B cell (primary cell): ENCODE results near the gene WFS1. TPM values are rescaled to one million over a fixed set of nuclear protein-coding genes. Genes with fewer than 3 reads are reported as not detected.

ENCODE experiments used
- ATAC-seq: fragments of 200-7000 bp; cut with Tn5 transposase; one replicate; pipeline ENCODE4 v1.10.0; 2021; ENCODE audit warnings: low read depth, mild to moderate bottlenecking, moderate number of reproducible peaks, moderate library complexity
- CTCF ChIA-PET: fragments of 350-600 bp; sonication (Branson Sonifier 250); formaldehyde crosslinking; loops from one replicate; lab custom pipeline; 2021; ENCODE audit warnings: antibody characterized with exemption, inconsistent platforms; lab: Charles Lee
- POLR2A ChIA-PET: fragments of 350-600 bp; sonication (Branson Sonifier 250); formaldehyde crosslinking; loops from one replicate; lab custom pipeline; 2021; ENCODE audit warnings: antibody characterized with exemption; lab: Charles Lee
- DNase-seq: peaks from one replicate; pipeline ENCODE4 v3.0.0; 2013
- H2AFZ ChIP-seq: 2 replicates; pipeline ENCODE4 v1.6.1; 2012; ENCODE audit warnings: mild to moderate bottlenecking, low read depth, low read length; ENCODE audit not compliant: insufficient read depth, poor library complexity, severe bottlenecking
- H3K27ac ChIP-seq, 2 donors: 1 replicate in 1 of 2; 2 replicates in 1 of 2; pipeline ENCODE4 v1.5.1; 2012 to 2013; ENCODE audit warnings: low read length in 2 of 2, mild to moderate bottlenecking in 2 of 2, moderate library complexity in 1 of 2
- H3K27me3 ChIP-seq, 4 experiments: fragments of 200-600 bp in 1 of 4; sonication (generic) in 1 of 4; replicated peaks in 1 of 4; 1 replicate in 2 of 4; 2 replicates in 2 of 4; pipeline versions ENCODE4 v1.6.1 to v1.7.0; 2013 to 2016; ENCODE audit warnings: low read length in 3 of 4, mild to moderate bottlenecking in 2 of 4, mixed read lengths in 1 of 4, moderate library complexity in 1 of 4; ENCODE audit not compliant: insufficient read depth in 4 of 4, control insufficient read depth in 3 of 4; ENCODE audit errors: control extremely low read depth in 1 of 4
- H3K36me3 ChIP-seq, 2 experiments: replicated peaks in 1 of 2; 1 replicate in 1 of 2; 2 replicates in 1 of 2; pipeline versions ENCODE4 v1.6.1 to v1.7.1; 2013; ENCODE audit warnings: low read length in 1 of 2; ENCODE audit not compliant: insufficient read depth in 2 of 2, control insufficient read depth in 1 of 2; ENCODE audit errors: control extremely low read depth in 1 of 2, extremely low read depth in 1 of 2
- H3K4me1 ChIP-seq, 2 donors: fragments of 200-600 bp in 1 of 2; sonication (generic) in 1 of 2; 1 replicate in 1 of 2; 2 replicates in 1 of 2; pipeline versions ENCODE4 v1.5.1 to v1.6.1; 2013 to 2017; ENCODE audit warnings: low read length in 2 of 2; ENCODE audit not compliant: control insufficient read depth in 2 of 2, insufficient read depth in 2 of 2
- H3K4me2 ChIP-seq: replicated peaks from 2 replicates; pipeline ENCODE3; 2012; ENCODE audit warnings: mild to moderate bottlenecking, low read depth, low read length; ENCODE audit not compliant: poor library complexity, severe bottlenecking
- H3K4me3 ChIP-seq, 5 experiments: fragments of 200-600 bp in 1 of 5; sonication (generic) in 1 of 5; 1 replicate in 3 of 5; 2 replicates in 2 of 5; pipeline versions ENCODE4 v1.5.1 to v1.7.0; 2011 to 2016; ENCODE audit warnings: low read length in 4 of 5, mild to moderate bottlenecking in 4 of 5, low read depth in 2 of 5, control low read depth in 1 of 5, moderate library complexity in 1 of 5; ENCODE audit not compliant: insufficient read depth in 1 of 5; ENCODE audit errors: control extremely low read depth in 1 of 5, extremely low read depth in 1 of 5
- H3K79me2 ChIP-seq: fragments of 200-600 bp; sonication (generic); one replicate; pipeline ENCODE4 v1.6.0; 2016; ENCODE audit warnings: low read length; ENCODE audit not compliant: control insufficient read depth, insufficient read depth
- H3K9ac ChIP-seq: fragments of 200-600 bp; sonication (generic); 2 replicates; pipeline ENCODE4 v1.6.1; 2017; ENCODE audit warnings: mild to moderate bottlenecking, low read length, moderate library complexity
- H3K9me3 ChIP-seq, 3 donors: one replicate each; pipeline versions ENCODE4 v1.6.1 to v1.7.1; 2013; ENCODE audit warnings: low read length in 2 of 3; ENCODE audit not compliant: control insufficient read depth in 2 of 3, insufficient read depth in 1 of 3; ENCODE audit errors: control extremely low read depth in 1 of 3
- H4K20me1 ChIP-seq: 2 replicates; pipeline ENCODE4 v1.6.0; 2012; ENCODE audit warnings: mild to moderate bottlenecking, low read length; ENCODE audit not compliant: insufficient read depth, control insufficient read depth, poor library complexity, severe bottlenecking
- H3K27ac Mint-ChIP-seq: one replicate; pipeline ENCODE4 v1.8.0; 2021; ENCODE audit warnings: mixed read lengths
- H3K27me3 Mint-ChIP-seq: one replicate; pipeline ENCODE4 v1.8.0; 2021; ENCODE audit warnings: mixed read lengths
- H3K4me1 Mint-ChIP-seq: one replicate; pipeline ENCODE4 v1.8.0; 2021; ENCODE audit warnings: mixed read lengths
- H3K4me3 Mint-ChIP-seq: one replicate; pipeline ENCODE4 v1.8.0; 2021; ENCODE audit warnings: mixed read lengths
- H3K9me3 Mint-ChIP-seq: one replicate; pipeline ENCODE4 v1.8.0; 2022; ENCODE audit warnings: mixed read lengths; ENCODE audit not compliant: insufficient read depth
- CTCF ChIP-seq: fragments of 200-600 bp; IDR thresholded peaks from one replicate; pipeline ENCODE4 v1.8.0; 2022; ENCODE audit warnings: antibody characterized with exemption, mild to moderate bottlenecking
- EZH2 ChIP-seq: IDR thresholded peaks from 2 replicates; pipeline ENCODE4 v1.6.1; 2012; ENCODE audit warnings: borderline replicate concordance, low read depth, mild to moderate bottlenecking, moderate library complexity, low read length; ENCODE audit not compliant: insufficient read depth, poor library complexity, severe bottlenecking
- WGBS: methylation state at CpG from one replicate; pipeline ENCODE4 v1.1.5; 2013; ENCODE audit warnings: missing lambda C conversion rate; ENCODE audit not compliant: insufficient coverage; 5-methylcytosine and 5-hydroxymethylcytosine counted together
- intact Hi-C: fragments of 100-400 bp; cut with micrococcal nuclease; formaldehyde crosslinking; loops from one replicate; pipeline ENCODE4 v1.10.0; 2022
- polyA plus RNA-seq: library from polyadenylated mRNA; depleted of rRNA; stranded (reverse); fragments of >200 nt; gene quantifications from 2 replicates; pipeline ENCODE4 v1.2.3, GENCODE V29; 2012
- total RNA-seq, 2 donors: library from RNA; stranded (reverse); fragments of 120-200 nt in 1 of 2; gene quantifications; 1 replicate in 1 of 2; 2 replicates in 1 of 2; pipeline versions ENCODE4 v1.2.3 to v1.2.4, GENCODE V29; 2013 to 2022

Gene WFS1
- total and polyA plus RNA-seq, 2 donors (not counting 1 experiment from before 2014, with no cell fraction given): 5.8 to 6.7 TPM

GRCh38 chr4:6338175-6338950 is 68.7 kb downstream of the WFS1 start:
- Mint-ChIP-seq H3K4me1 (peaks cover 16% of the 10 kb centered on the region), H3K27me3 (peaks cover 60% of the 10 kb centered on the region), H3K27ac (no peak overlapping the region), H3K4me3 (peak overlapping the region; percentile 30), H3K9me3 (no peaks in the 10 kb centered on the region)
- Histone ChIP-seq H3K4me2 (peak overlapping the region; percentile 40), H3K9me3 (peaks cover 0 to 14% (median 4%) of the 10 kb centered on the region in 3 donors), H3K27ac (no peak overlapping the region), H3K27me3 (peaks cover 0 to 51% (median 6%) of the 10 kb centered on the region in 4 experiments), H4K20me1 (no peaks in the 10 kb centered on the region), H3K36me3 (no peaks in the 10 kb centered on the region), H3K4me1 (peaks cover 12 to 13% of the 10 kb centered on the region in 2 donors), H3K4me3 (no peak overlapping the region), H2AFZ (peak overlapping the region; percentile 10), H3K9ac (no peak overlapping the region), H3K79me2 (no peaks in the 10 kb centered on the region)
- DNase-seq (no peak), ATAC-seq (no peak)
- 44% methylated on average over 13 of the region's 14 CpGs for WGBS
- POLR2A ChIA-PET: no interaction called here
- CTCF ChIA-PET: interaction anchor here (0.5 to 1.0 kb wide), 2 partner anchors 11 to 211 kb away, joined by 3 read pairs; no protein-coding TSS in a partner anchor
- intact Hi-C loops: no loop called here
- no peak for TF ChIP-seq EZH2
- TF ChIP-seq CTCF: no peak
